ENCODE measurements around the gene PRDM15. TPM values are rescaled to one million over a fixed set of nuclear protein-coding genes. Genes with fewer than 3 reads are reported as not detected.
A peak's percentile ranks its signal among the peaks of the same experiment; 100 is the strongest.

Gene PRDM15
- total and polyA plus RNA-seq, 10 donors: 4.4 to 18.0 (median 10.8) TPM

GRCh38 chr21:41921021-41921420 is 41.9 kb upstream of the PRDM15 start:
- 21 to 32% (median 24%) methylated on average over 7 of the region's 7 CpGs for WGBS, 5 donors
- peak in 1 of 3 donors; percentile 57 for TF ChIP-seq POLR2AphosphoS5 (IDR thresholded peaks at IDR 0.05)
- no peak for TF ChIP-seq POLR2A (IDR thresholded peaks at IDR 0.05)

GRCh38 chr21:41920476-41920875 is 41.3 kb upstream of the PRDM15 start:
- no peaks in the 10 kb centered on the region for H3K27me3 ChIP-seq (replicated peaks in 1 of 7)
- WGBS, 5 donors: 81 to 92% (median 91%) methylated on average over 5 of the region's 5 CpGs
- no peaks in the 10 kb centered on the region for H3K9me3 ChIP-seq
- peaks cover 0 to 51% (median 29%) of the 10 kb centered on the region in 6 donors for H3K36me3 ChIP-seq
- H3K4me3 ChIP-seq: no peak overlapping the region
- intact Hi-C loops (cut with DNase I; ENCODE audit: low total_unique reads): no loop called here
- DNase-seq: no peak
- peaks cover 28 to 54% (median 51%) of the 10 kb centered on the region in 6 donors for H3K4me1 ChIP-seq
- TF ChIP-seq POLR2A (IDR thresholded peaks at IDR 0.05) (no peak), CTCF (IDR thresholded peaks at IDR 0.05 in 8 of 11, conservative IDR thresholded peaks at IDR 0.05 in 3 of 11) (no peak), POLR2AphosphoS5 (IDR thresholded peaks at IDR 0.05) (no peak)
- peak overlapping the region in 5 of 8 donors; percentile 45 to 89 (median 56) for H3K27ac ChIP-seq

More at GRCh38 chr21:41921021-41921420, 41.9 kb upstream of the PRDM15 start:
- Histone ChIP-seq H3K4me3 (no peak overlapping the region), H3K27ac (peak overlapping the region in 5 of 8 donors; percentile 45 to 89 (median 56)), H3K4me1 (peaks cover 33 to 59% (median 57%) of the 10 kb centered on the region in 6 donors), H3K9me3 (no peaks in the 10 kb centered on the region), H3K36me3 (peaks cover 0 to 45% (median 23%) of the 10 kb centered on the region in 6 donors), H3K27me3 (replicated peaks in 1 of 7) (no peaks in the 10 kb centered on the region)
- DNase-seq: no peak
- intact Hi-C loops (cut with DNase I; ENCODE audit: low total_unique reads): no loop called here

- intact Hi-C loops (cut with DNase I; ENCODE audit: low total_unique reads): no loop called here
- DNase-seq: no peak
- no peak overlapping the region for H3K4me3 ChIP-seq
Measured at GRCh38 chr21:41919666-41920398, 40.7 kb upstream of the PRDM15 start.

GRCh38 chr21:41918561-41919358 is 39.6 kb upstream of the PRDM15 start:
- 94 to 98% (median 95%) methylated on average over 15 of the region's 15 CpGs for WGBS, 5 donors
- Histone ChIP-seq H3K27ac (no peak overlapping the region), H3K36me3 (peaks cover 0 to 68% (median 41%) of the 10 kb centered on the region in 6 donors), H3K9me3 (no peaks in the 10 kb centered on the region), H3K4me1 (peaks cover 18 to 36% (median 34%) of the 10 kb centered on the region in 6 donors), H3K27me3 (replicated peaks in 1 of 7) (no peaks in the 10 kb centered on the region), H3K4me3 (no peak overlapping the region)
- intact Hi-C loops (cut with DNase I; ENCODE audit: low total_unique reads): no loop called here
- TF ChIP-seq CTCF (IDR thresholded peaks at IDR 0.05 in 8 of 11, conservative IDR thresholded peaks at IDR 0.05 in 3 of 11) (no peak), POLR2A (IDR thresholded peaks at IDR 0.05) (no peak), POLR2AphosphoS5 (IDR thresholded peaks at IDR 0.05) (no peak)
- DNase-seq: no peak

More at GRCh38 chr21:41919666-41920398, 40.7 kb upstream of the PRDM15 start:
- Histone ChIP-seq H3K36me3 (peaks cover 0 to 57% (median 34%) of the 10 kb centered on the region in 6 donors), H3K4me1 (peaks cover 24 to 47% (median 45%) of the 10 kb centered on the region in 6 donors), H3K9me3 (no peaks in the 10 kb centered on the region), H3K27me3 (replicated peaks in 1 of 7) (no peaks in the 10 kb centered on the region), H3K27ac (peak overlapping the region in 1 of 8 donors; percentile 56)
- TF ChIP-seq POLR2A (IDR thresholded peaks at IDR 0.05) (no peak), POLR2AphosphoS5 (IDR thresholded peaks at IDR 0.05) (peak in 1 of 3 donors; percentile 24), CTCF (IDR thresholded peaks at IDR 0.05 in 8 of 11, conservative IDR thresholded peaks at IDR 0.05 in 3 of 11) (no peak)
- 90 to 94% (median 94%) methylated on average over 15 of the region's 15 CpGs for WGBS, 5 donors
